D721Med (cell line): ENCODE measurements around the gene IL24.

ENCODE experiments used
- DNase-seq: peaks from one replicate; pipeline ENCODE4 v3.0.0; 2011; ENCODE audit warnings: low spot score; ENCODE audit not compliant: insufficient read length
- FAIRE-seq: peaks from 2 replicates; lab custom pipeline; 2011; peaks lifted over from hg19 to GRCh38; lab: Jason Lieb, UNC
- CTCF ChIP-seq: IDR thresholded peaks from 2 replicates; pipeline ENCODE4 v1.5.1; 2012; ENCODE audit warnings: mild to moderate bottlenecking, control low read depth; ENCODE audit not compliant: insufficient read depth; ENCODE audit errors: missing control alignments

Gene IL24

DNA sequence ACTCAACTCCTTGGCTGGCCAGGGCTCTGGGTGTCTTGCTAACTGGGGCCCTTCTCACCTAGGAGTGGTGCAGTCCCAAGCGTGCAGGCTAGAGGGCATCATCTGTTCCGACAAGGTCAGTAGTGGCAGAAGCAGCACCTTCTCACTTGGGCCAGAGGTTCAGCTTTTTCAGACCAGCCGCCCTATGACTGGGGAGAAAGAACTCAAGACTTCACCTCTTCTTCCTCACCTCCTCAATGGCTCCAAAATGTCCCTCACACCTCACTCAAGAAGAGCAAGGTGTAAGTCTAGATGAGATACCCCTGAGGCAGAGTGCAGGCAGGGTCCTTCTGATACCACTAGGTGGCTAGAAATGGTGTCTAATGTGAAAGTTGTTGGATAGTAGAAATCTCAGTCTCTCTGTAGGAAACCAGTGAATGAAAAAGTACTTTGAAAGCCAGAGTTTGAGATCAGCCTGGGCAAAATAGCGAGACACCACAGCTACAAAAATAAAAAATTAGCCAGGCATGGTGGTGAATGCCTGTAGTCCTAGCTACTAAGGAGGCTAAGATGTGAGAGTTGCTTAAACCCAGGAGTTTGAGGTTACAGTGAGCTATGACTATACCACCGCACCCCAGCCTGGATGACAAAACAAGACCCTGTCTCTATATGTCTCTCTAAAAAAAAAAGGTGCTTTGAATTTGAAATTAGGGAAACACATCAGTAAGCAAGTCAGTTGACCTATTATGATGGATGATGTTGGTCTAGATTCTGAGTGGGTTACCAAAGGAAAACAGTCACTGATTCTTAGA, 40.4 kb upstream of the IL24 start:
- DNase-seq (no peak), FAIRE-seq (no peak)
- TF ChIP-seq CTCF = no peak

DNA sequence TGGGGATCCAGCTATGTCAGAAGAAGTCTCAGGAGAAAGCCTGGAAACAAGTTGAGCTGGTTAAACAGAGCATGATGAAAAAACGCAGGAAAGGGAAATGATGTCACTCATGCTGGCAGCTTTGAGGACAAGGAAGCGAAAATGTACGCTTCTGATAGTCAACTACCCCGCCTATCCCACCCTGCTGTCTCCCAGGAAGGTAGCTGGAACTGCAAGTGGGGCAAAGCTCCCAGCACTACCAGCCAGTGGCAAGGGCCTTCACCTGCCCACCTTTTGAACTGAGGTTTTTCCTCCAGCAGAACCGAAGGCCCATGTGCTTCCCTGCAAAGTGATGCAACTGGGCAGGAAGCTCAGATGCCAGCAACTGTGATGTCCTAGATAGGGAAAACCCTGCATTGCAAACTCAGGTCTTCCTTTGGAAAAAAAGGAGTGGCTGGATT, 38.1 kb upstream of the IL24 start:
- no peak for FAIRE-seq
- no peak for DNase-seq
- no peak for TF ChIP-seq CTCF

DNA sequence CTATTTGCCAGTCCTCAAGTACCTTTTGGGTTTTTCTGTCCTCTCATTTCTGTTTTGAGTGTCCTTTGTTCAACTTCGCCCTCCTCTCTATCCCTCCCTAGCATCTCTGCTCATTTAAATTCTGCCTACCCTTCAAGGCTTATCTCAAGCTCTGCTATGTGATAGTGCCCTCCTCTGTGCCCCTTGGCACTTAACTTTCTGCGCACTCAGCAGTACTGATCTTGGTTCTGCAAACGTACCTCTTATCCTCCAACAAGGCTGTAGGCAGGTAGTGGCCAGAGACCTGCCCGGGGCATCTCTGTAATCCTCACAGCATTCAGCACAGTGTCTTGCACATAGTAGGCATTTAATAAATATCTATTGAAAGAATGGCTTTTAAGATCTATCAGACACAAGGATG, 37.1 kb upstream of the IL24 start:
- FAIRE-seq = no peak

GRCh38 chr1:206863266-206863665, 34.0 kb upstream of the IL24 start:
- FAIRE-seq = no peak
- no peak for TF ChIP-seq CTCF
- no peak for DNase-seq

More for the DNA sequence above, 37.1 kb upstream of the IL24 start:
- no peak for DNase-seq
- no peak for TF ChIP-seq CTCF

- no peak for FAIRE-seq
These were observed 32.1 kb upstream of the IL24 start, which contains the start of gene IL20 for GRCh38 chr1:206864939-206865671. Gene IL20, plus strand, starts transcription at chr1:206865623. Its CDS starts 230 bp downstream, at chr1:206865853.

DNA sequence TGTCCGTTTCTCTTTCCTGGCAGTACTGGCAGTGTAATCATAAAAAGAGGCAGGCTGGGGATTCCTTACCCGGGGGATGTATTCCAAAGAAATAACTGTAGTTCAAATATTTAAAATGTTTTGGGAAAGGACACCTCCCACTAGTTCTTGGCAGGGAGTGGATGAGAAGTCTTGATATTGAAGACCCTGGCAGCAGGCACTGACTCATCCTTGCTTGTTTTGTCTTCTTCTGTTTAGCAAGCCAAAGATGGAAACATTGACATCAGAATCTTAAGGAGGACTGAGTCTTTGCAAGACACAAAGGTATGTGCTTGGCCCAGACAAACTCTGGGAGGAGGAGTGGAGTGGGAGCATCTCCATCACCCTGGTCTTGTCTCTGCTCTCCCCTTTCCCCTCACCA, 31.2 kb upstream of the IL24 start:
- TF ChIP-seq CTCF = no peak
- no peak for FAIRE-seq
- DNase-seq = no peak

More at GRCh38 chr1:206864939-206865671, 32.1 kb upstream of the IL24 start, which contains the start of gene IL20:
- TF ChIP-seq CTCF = peak; percentile 86
- DNase-seq = no peak
